Measurements from ENCODE around the gene SEC24D. TPM values are rescaled to one million over a fixed set of nuclear protein-coding genes. Genes with fewer than 3 reads are reported as not detected.
"Not testable (repeated sequence)": the region's sequence is repeated elsewhere in the genome, so short reads cannot be mapped to it uniquely, and the experiment has no call there.

Gene SEC24D
- total RNA-seq, 1 donor from 2014 or later: 8.2 TPM

- Histone ChIP-seq H4K20me1 (ENCODE audit: low read depth) (no peaks in the 10 kb centered on the region), H3K36me3 (no peaks in the 10 kb centered on the region), H3K27me3 (no peaks in the 10 kb centered on the region), H3K9me3 (ENCODE audit: low read depth) (no peaks in the 10 kb centered on the region), H3K4me1 (no peaks in the 10 kb centered on the region), H3K79me2 (ENCODE audit: low read depth) (no peaks in the 10 kb centered on the region), H3K4me3 (no peak overlapping the region), H3K27ac (no peak overlapping the region), H3K4me2 (no peak overlapping the region), H3K9ac (no peak overlapping the region), H3F3A (ENCODE audit: low read depth) (no peaks in the 10 kb centered on the region), H2AFZ (replicated peaks) (peak overlapping the region; percentile 92)
- H3K4me1 Mint-ChIP-seq: no peaks in the 10 kb centered on the region
- peaks cover 9% of the 10 kb centered on the region for H3K9me3 Mint-ChIP-seq
- TF ChIP-seq CTCF (IDR thresholded peaks at IDR 0.05): no peak
- H3K27ac Mint-ChIP-seq: no peak overlapping the region
- DNase-seq (ENCODE audit: low spot score): no peak
- peaks cover 4% of the 10 kb centered on the region for H3K27me3 Mint-ChIP-seq (ENCODE audit: insufficient read depth, low read depth)
- no peaks in the 10 kb centered on the region for H3K36me3 Mint-ChIP-seq
- H3K4me3 Mint-ChIP-seq: no peak overlapping the region
Measured at GRCh38 chr4:118881512-118882146, 45.7 kb upstream of the SEC24D start.

- Histone ChIP-seq H3K4me3 (no peak overlapping the region), H3K9me3 (ENCODE audit: low read depth) (no peaks in the 10 kb centered on the region), H2AFZ (replicated peaks) (no peak overlapping the region), H3K4me2 (no peak overlapping the region), H3K36me3 (no peaks in the 10 kb centered on the region), H3K9ac (no peak overlapping the region), H3K4me1 (no peaks in the 10 kb centered on the region), H3F3A (ENCODE audit: low read depth) (no peaks in the 10 kb centered on the region), H3K79me2 (ENCODE audit: low read depth) (no peaks in the 10 kb centered on the region), H3K27ac (no peak overlapping the region), H3K27me3 (no peaks in the 10 kb centered on the region), H4K20me1 (ENCODE audit: low read depth) (no peaks in the 10 kb centered on the region)
- H3K27me3 Mint-ChIP-seq (ENCODE audit: insufficient read depth, low read depth): peaks cover 2% of the 10 kb centered on the region
- H3K27ac Mint-ChIP-seq: no peak overlapping the region
- H3K4me1 Mint-ChIP-seq: no peaks in the 10 kb centered on the region
- H3K4me3 Mint-ChIP-seq: no peak overlapping the region
- no peaks in the 10 kb centered on the region for H3K36me3 Mint-ChIP-seq
- no peak for TF ChIP-seq CTCF (IDR thresholded peaks at IDR 0.05)
- no peak for TF ChIP-seq EZH2phosphoT487 (IDR thresholded peaks at IDR 0.05)
- no peak for TF ChIP-seq EZH2 (IDR thresholded peaks at IDR 0.05)
- DNase-seq (ENCODE audit: low spot score): no peak
- H3K9me3 Mint-ChIP-seq: peaks cover 9% of the 10 kb centered on the region
Measured at GRCh38 chr4:118879409-118879808, 43.5 kb upstream of the SEC24D start.

- not testable (repeated sequence) for H3K27ac Mint-ChIP-seq; H3K36me3 Mint-ChIP-seq; H3K27me3 Mint-ChIP-seq (ENCODE audit: insufficient read depth, low read depth)
Measured at GRCh38 chr4:118878507-118878906, 42.6 kb upstream of the SEC24D start.

GRCh38 chr4:118877797-118878196, 41.9 kb upstream of the SEC24D start:
- Mint-ChIP-seq H3K9me3 (peaks cover 9% of the 10 kb centered on the region), H3K4me3 (no peak overlapping the region), H3K4me1 (no peaks in the 10 kb centered on the region), H3K27ac (no peak overlapping the region), H3K27me3 (ENCODE audit: insufficient read depth, low read depth) (peaks cover 2% of the 10 kb centered on the region), H3K36me3 (no peaks in the 10 kb centered on the region)
- TF ChIP-seq EZH2phosphoT487 (IDR thresholded peaks at IDR 0.05) (no peak), CTCF (IDR thresholded peaks at IDR 0.05) (no peak), EZH2 (IDR thresholded peaks at IDR 0.05) (no peak)
- no peak for DNase-seq (ENCODE audit: low spot score)
- H3K4me1 ChIP-seq: no peaks in the 10 kb centered on the region
- H3K79me2 ChIP-seq (ENCODE audit: low read depth): no peaks in the 10 kb centered on the region
- H3K4me2 ChIP-seq: no peak overlapping the region
- no peaks in the 10 kb centered on the region for H3K36me3 ChIP-seq
- H3K27ac ChIP-seq: no peak overlapping the region
- H3K9ac ChIP-seq: no peak overlapping the region
- H4K20me1 ChIP-seq (ENCODE audit: low read depth): no peaks in the 10 kb centered on the region
- no peaks in the 10 kb centered on the region for H3K27me3 ChIP-seq
- H2AFZ ChIP-seq (replicated peaks): no peak overlapping the region
- H3K4me3 ChIP-seq: no peak overlapping the region
- H3F3A ChIP-seq (ENCODE audit: low read depth): no peaks in the 10 kb centered on the region
- H3K9me3 ChIP-seq (ENCODE audit: low read depth): no peaks in the 10 kb centered on the region

More at GRCh38 chr4:118878507-118878906, 42.6 kb upstream of the SEC24D start:
- not testable (repeated sequence) for H3K4me3 Mint-ChIP-seq; H2AFZ ChIP-seq (replicated peaks); H3K4me2 ChIP-seq; H3F3A ChIP-seq (ENCODE audit: low read depth); H3K36me3 ChIP-seq; H3K9ac ChIP-seq; H3K79me2 ChIP-seq (ENCODE audit: low read depth); H3K4me1 ChIP-seq; DNase-seq (ENCODE audit: low spot score); H3K27me3 ChIP-seq; H3K9me3 Mint-ChIP-seq; H3K27ac ChIP-seq; H3K4me1 Mint-ChIP-seq; H3K4me3 ChIP-seq; H3K9me3 ChIP-seq (ENCODE audit: low read depth); H4K20me1 ChIP-seq (ENCODE audit: low read depth)

Measured in neural progenitor cell (in vitro differentiated cells).